Measurements from ENCODE around the gene EPHB4.

Gene EPHB4

GRCh38 chr7:100854146-100854895, 27.0 kb upstream of the EPHB4 start:
- no peak for DNase-seq (ENCODE audit: low spot score)

GRCh38 chr7:100852048-100852872, 24.9 kb upstream of the EPHB4 start, which contains the start of gene SLC12A9:
Gene SLC12A9 (plus strand): TSS chr7:100852713. CDS start chr7:100854198, 1,485 bp downstream.
- DNase-seq (ENCODE audit: low spot score), result peak; percentile 94

GRCh38 chr7:100847360-100847759, 20.0 kb upstream of the EPHB4 start:
- DNase-seq (ENCODE audit: low spot score), result no peak

- no peak for DNase-seq (ENCODE audit: low spot score)
These were observed 13.3 kb upstream of the EPHB4 start for GRCh38 chr7:100840470-100841100.

- DNase-seq (ENCODE audit: low spot score), result no peak
These were observed 12.0 kb upstream of the EPHB4 start for GRCh38 chr7:100839361-100839760.

GRCh38 chr7:100837099-100837836, 9.9 kb upstream of the EPHB4 start:
- DNase-seq (ENCODE audit: low spot score), result peak; percentile 95

GRCh38 chr7:100836812-100837098, 9.4 kb upstream of the EPHB4 start:
- DNase-seq (ENCODE audit: low spot score), result no peak

- DNase-seq (ENCODE audit: low spot score), result no peak
These were observed 8.8 kb upstream of the EPHB4 start for GRCh38 chr7:100835903-100836811.

- no peak for DNase-seq (ENCODE audit: low spot score)
These were observed 4.9 kb upstream of the EPHB4 start for GRCh38 chr7:100832281-100832633.

GRCh38 chr7:100830396-100830795, 3.1 kb upstream of the EPHB4 start:
- DNase-seq (ENCODE audit: low spot score), result no peak

- no peak for DNase-seq (ENCODE audit: low spot score)
These were observed 1.9 kb upstream of the EPHB4 start for GRCh38 chr7:100829150-100829716.

- no peak for DNase-seq (ENCODE audit: low spot score)
These were observed 601 bp downstream of the EPHB4 start for GRCh38 chr7:100826514-100827329.

- DNase-seq (ENCODE audit: low spot score), result no peak
These were observed 1.4 kb downstream of the EPHB4 start for GRCh38 chr7:100825751-100826513.

- no peak for DNase-seq (ENCODE audit: low spot score)
These were observed 2.1 kb downstream of the EPHB4 start for GRCh38 chr7:100825215-100825671.

GRCh38 chr7:100824499-100825214, 2.7 kb downstream of the EPHB4 start:
- DNase-seq (ENCODE audit: low spot score), result no peak

GRCh38 chr7:100823534-100823933, 3.8 kb downstream of the EPHB4 start:
- no peak for DNase-seq (ENCODE audit: low spot score)

GRCh38 chr7:100823140-100823525, 4.2 kb downstream of the EPHB4 start:
- no peak for DNase-seq (ENCODE audit: low spot score)
